Activated CD4-positive, alpha-beta T cell treated with anti-CD3 and anti-CD28 coated beads, Interleukin-2, Interleukin-6, amounts not matched to agents 100 ng/mL and 50 ng/mL, durations not matched to agents 16 hours and 8 hours (primary cell): ENCODE measurements around the gene FANCF.
"Not testable (repeated sequence)": the region's sequence is repeated elsewhere in the genome, so short reads cannot be mapped to it uniquely, and the experiment has no call there.

Experiments
- DNase-seq: peaks from one replicate; pipeline ENCODE4 v3.0.0-alpha.2; 2020

FANCF gene, protein sequence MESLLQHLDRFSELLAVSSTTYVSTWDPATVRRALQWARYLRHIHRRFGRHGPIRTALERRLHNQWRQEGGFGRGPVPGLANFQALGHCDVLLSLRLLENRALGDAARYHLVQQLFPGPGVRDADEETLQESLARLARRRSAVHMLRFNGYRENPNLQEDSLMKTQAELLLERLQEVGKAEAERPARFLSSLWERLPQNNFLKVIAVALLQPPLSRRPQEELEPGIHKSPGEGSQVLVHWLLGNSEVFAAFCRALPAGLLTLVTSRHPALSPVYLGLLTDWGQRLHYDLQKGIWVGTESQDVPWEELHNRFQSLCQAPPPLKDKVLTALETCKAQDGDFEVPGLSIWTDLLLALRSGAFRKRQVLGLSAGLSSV

GRCh38 chr11:22625448-22626287, at the start of gene FANCF:
Gene FANCF (minus strand): TSS chr11:22625823. CDS start chr11:22625810, 13 bp downstream.
- DNase-seq = peak; percentile 96

DNA sequence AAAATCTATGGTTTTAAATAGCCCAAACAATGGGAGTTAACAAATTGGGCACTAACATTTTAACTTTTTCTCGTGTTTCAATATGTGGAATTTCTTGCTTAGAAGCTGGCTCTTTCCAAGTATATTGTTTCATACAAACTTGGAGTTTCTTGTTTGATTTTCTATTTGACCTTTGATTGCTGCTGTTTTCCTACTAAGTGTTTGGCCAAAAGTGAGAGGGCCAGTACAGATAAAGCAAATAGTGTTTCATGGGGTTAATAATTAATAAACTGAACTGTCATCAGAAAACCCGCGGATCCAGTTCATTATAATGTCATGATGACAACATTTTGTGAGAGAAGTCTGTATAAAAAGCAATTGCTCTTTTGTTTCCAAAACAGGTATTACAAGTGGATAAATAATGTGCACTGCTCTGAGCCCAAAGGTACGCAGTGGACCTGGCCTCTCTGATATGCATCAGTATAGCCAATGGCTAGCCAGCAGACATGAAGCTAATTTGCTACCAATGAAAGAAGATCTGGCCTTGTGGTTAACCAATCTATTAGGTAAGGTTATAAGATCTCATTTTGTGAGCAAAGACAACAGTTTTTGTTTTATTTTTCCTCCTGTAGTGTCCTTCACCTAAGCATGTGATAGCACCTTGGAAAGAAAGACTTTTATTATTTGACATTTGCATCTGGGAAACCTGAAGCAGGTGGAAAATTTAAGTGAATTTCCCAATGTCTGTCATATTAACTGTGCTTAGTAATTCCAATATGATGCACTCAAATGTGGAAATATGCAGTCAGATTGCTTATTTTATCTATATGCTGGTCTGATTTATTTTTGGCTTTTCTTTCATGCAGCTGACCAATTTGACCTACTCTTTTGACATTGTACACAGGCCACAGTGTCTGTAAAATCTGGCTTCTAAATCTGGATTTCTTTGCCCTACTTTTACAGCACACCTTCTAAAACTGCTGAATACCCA, 49.1 kb upstream of the FANCF start:
- no peak for DNase-seq

DNA sequence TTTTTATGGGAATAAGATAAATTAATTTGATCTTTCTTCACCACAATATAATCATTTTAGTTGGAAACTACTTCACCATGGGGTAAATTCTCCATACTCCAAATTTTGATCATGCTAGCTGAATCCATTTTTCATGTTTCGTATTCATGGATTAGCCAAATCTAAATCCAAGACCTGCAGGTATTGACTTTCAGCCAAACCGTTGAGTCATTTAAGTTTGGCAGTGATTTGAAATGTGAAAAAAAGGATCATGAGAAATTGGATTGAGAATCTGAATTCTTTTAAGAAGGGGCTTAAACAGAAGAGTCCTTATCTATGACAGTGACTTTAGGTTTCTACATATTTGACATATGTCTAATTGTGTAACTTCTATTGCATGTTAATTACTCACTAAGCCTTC, 46.1 kb upstream of the FANCF start:
- DNase-seq = no peak

GRCh38 chr11:22670830-22671229, 45.2 kb upstream of the FANCF start:
- DNase-seq = no peak

GRCh38 chr11:22669368-22669767, 43.7 kb upstream of the FANCF start:
- no peak for DNase-seq

DNA sequence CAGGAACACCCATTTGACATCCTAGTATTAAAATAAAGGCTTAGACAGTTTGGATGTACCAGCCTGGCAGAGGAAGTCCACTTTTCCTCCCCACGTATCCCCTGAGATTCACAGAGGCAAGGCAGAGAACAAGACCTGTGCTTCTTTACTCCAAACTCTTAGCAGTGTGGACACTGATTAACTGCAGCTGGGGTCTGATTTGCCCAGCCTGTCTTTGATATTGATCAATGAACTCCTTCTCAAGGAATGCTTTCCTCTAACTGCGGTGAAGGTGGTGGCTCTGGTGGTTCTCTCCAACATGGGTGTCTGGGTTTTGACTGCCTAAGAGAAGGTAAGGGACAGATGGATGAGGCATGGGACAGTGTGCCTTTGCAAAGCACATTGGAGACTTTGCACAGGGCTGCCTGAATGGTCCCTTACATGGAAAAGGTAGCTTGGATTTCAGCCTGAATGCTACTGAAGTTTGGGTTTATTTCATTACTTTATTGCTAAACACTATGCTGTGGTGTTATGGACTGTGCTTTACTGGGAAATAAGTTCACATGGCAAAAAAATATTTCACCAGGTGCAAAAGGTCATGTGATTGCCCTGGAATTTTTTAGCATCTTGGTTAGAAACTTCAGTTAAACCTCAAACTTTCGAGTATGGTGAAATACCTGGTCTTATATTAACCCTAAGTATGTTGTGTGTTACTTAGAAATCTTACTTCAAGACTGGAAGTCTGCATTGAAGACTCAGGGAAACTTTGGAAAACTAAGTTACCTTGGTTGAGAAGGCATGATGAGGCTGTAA, 42.6 kb upstream of the FANCF start:
- DNase-seq = no peak

GRCh38 chr11:22666688-22667439, 41.2 kb upstream of the FANCF start:
- DNase-seq = no peak

GRCh38 chr11:22666325-22666687, 40.7 kb upstream of the FANCF start, which contains the start of gene GAS2:
Gene GAS2 (plus strand): TSS chr11:22666611. CDS start chr11:22674870, 8,259 bp downstream.
- DNase-seq = no peak

GRCh38 chr11:22659783-22660182, 34.2 kb upstream of the FANCF start:
- no peak for DNase-seq

GRCh38 chr11:22657101-22657694, 31.6 kb upstream of the FANCF start:
- DNase-seq = no peak

GRCh38 chr11:22656130-22656529, 30.5 kb upstream of the FANCF start:
- no peak for DNase-seq

- DNase-seq = not testable (repeated sequence)
These were observed 26.7 kb upstream of the FANCF start for GRCh38 chr11:22652346-22652745.

GRCh38 chr11:22641559-22641958, 15.9 kb upstream of the FANCF start:
- DNase-seq = no peak

DNA sequence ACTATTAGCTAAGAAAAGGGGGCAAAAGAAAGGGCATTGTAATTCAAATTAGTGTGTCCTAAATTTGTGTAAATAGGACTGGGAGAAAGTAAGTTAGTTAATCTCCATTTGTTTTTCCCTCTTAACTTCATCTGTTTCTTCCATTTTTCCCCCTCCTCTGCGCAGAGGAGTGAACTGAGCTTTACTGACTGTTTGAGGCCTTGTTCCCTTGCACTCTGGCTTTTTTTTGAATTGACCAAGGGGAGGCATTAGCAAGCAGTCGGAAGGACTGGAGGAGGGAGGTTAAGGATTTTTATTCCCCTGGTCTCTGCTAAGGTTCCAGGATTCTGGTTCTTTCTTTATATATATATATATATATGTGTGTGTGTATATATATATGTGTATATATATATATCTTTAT, 15.2 kb upstream of the FANCF start:
- no peak for DNase-seq

DNA sequence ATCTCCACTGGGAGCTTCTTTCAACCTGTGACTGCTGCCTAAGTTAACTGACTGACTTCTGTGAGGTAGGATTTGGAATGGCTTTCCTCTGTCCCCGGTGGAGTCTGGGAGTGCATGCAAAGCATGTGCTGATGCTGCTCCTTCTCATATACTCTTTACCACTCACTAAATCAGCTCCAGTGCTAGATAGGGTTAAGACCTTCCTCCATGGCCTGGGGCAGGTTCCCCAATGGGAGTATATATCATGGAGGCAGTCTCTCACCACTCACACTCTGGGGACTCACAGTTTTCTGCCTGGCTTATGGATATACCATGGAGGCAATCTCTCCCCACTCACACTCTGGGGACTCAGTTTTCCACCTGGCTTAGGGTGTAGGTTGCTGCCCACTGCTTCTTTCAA, 10.1 kb upstream of the FANCF start:
- DNase-seq = no peak

- no peak for DNase-seq
These were observed 9.4 kb upstream of the FANCF start for GRCh38 chr11:22634897-22635629.

GRCh38 chr11:22633354-22633902, 7.8 kb upstream of the FANCF start:
- no peak for DNase-seq

GRCh38 chr11:22627421-22627820, 1.8 kb upstream of the FANCF start:
- DNase-seq = no peak

GRCh38 chr11:22626573-22627239, 1.1 kb upstream of the FANCF start:
- DNase-seq = no peak
